KMS-11 (cell line): ENCODE results near the gene ZNF574.

Experiments used
- H2AFZ ChIP-seq: fragments of 200-600 bp; sonication (generic); 2 replicates; pipeline ENCODE4 v1.6.1; 2016; ENCODE audit warnings: antibody characterized with exemption, mixed run types, low read depth
- H3K27ac ChIP-seq: fragments of 200-600 bp; sonication (generic); 2 replicates; pipeline ENCODE4 v1.6.1; 2016; ENCODE audit warnings: mild to moderate bottlenecking, mixed run types
- H3K27me3 ChIP-seq: fragments of 200-600 bp; sonication (generic); 2 replicates; pipeline ENCODE4 v1.6.1; 2017; ENCODE audit warnings: mild to moderate bottlenecking, low read depth, mixed run types, moderate library complexity; ENCODE audit not compliant: insufficient read depth
- H3K36me3 ChIP-seq: fragments of 200-600 bp; sonication (generic); 2 replicates; pipeline ENCODE4 v1.6.1; 2017; ENCODE audit warnings: mild to moderate bottlenecking, mixed run types; ENCODE audit not compliant: insufficient read depth
- H3K4me1 ChIP-seq: fragments of 200-600 bp; sonication (generic); 2 replicates; pipeline ENCODE4 v1.6.1; 2016; ENCODE audit warnings: mild to moderate bottlenecking, low read depth, mixed run types; ENCODE audit not compliant: poor library complexity, severe bottlenecking
- H3K4me2 ChIP-seq: fragments of 200-600 bp; sonication (generic); 2 replicates; pipeline ENCODE4 v1.7.0; 2016; ENCODE audit warnings: mild to moderate bottlenecking, mixed run types
- H3K4me3 ChIP-seq: fragments of 200-600 bp; sonication (generic); IDR thresholded peaks from 2 replicates; pipeline ENCODE4 v1.6.1; 2017; ENCODE audit warnings: low read depth, low read length, mixed read lengths; ENCODE audit not compliant: insufficient read depth
- H3K79me2 ChIP-seq: fragments of 200-600 bp; sonication (generic); 2 replicates; pipeline ENCODE4 v1.6.1; 2016; ENCODE audit warnings: low read depth, mixed run types; ENCODE audit not compliant: insufficient read depth
- H3K9ac ChIP-seq: fragments of 200-600 bp; sonication (generic); 2 replicates; pipeline ENCODE4 v1.6.1; 2016; ENCODE audit warnings: mild to moderate bottlenecking, mixed run types
- H4K20me1 ChIP-seq: fragments of 200-600 bp; sonication (generic); 2 replicates; pipeline ENCODE4 v1.6.1; 2016; ENCODE audit warnings: mild to moderate bottlenecking, mixed run types; ENCODE audit not compliant: insufficient read depth
- TF ChIP-seq, protein P1 (sequence below): fragments of 200-600 bp; sonication (generic); conservative IDR thresholded peaks from 2 replicates; pipeline ENCODE4 v1.6.1; 2017; ENCODE audit warnings: low read depth, mild to moderate bottlenecking, antibody characterized with exemption, low read length, moderate library complexity, mixed read lengths

Gene ZNF574

DNA sequence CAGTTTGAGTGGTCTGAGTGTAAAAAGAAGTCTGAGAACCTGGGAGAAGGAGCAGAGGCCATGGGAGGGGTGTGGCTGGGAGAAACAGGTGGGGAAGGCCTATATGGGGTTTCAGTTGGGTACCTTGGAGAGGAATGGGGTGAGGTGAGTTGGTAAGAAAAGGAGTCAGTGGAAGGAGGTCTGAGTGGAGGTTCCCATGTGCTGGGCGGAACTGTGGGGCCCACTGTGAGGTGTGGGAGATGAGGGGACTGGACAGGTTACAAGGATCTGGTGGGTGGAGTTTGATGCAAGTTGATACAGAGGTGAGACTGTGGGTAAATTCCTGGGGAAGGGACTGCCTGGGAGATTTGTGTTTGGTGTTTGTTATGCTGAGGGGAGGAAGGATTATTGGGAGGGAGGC is 2.1 kb downstream of the ZNF574 start:
- TF ChIP-seq, protein P1, sequence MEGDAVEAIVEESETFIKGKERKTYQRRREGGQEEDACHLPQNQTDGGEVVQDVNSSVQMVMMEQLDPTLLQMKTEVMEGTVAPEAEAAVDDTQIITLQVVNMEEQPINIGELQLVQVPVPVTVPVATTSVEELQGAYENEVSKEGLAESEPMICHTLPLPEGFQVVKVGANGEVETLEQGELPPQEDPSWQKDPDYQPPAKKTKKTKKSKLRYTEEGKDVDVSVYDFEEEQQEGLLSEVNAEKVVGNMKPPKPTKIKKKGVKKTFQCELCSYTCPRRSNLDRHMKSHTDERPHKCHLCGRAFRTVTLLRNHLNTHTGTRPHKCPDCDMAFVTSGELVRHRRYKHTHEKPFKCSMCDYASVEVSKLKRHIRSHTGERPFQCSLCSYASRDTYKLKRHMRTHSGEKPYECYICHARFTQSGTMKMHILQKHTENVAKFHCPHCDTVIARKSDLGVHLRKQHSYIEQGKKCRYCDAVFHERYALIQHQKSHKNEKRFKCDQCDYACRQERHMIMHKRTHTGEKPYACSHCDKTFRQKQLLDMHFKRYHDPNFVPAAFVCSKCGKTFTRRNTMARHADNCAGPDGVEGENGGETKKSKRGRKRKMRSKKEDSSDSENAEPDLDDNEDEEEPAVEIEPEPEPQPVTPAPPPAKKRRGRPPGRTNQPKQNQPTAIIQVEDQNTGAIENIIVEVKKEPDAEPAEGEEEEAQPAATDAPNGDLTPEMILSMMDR: no peak
- H3K4me2 ChIP-seq: no peak overlapping the region
- H3K79me2 ChIP-seq: peaks cover 26% of the 10 kb centered on the region
- H3K4me1 ChIP-seq: peaks cover 21% of the 10 kb centered on the region
- H3K36me3 ChIP-seq: no peaks in the 10 kb centered on the region
- H3K9ac ChIP-seq: no peak overlapping the region
- H3K27ac ChIP-seq: no peak overlapping the region
- no peaks in the 10 kb centered on the region for H3K27me3 ChIP-seq
- 0 out of 2 replicates have a peak, but pooled peaks cover 4% of the 10 kb centered on the region for H4K20me1 ChIP-seq
- H2AFZ ChIP-seq: no peak overlapping the region
- H3K4me3 ChIP-seq: no peak overlapping the region

DNA sequence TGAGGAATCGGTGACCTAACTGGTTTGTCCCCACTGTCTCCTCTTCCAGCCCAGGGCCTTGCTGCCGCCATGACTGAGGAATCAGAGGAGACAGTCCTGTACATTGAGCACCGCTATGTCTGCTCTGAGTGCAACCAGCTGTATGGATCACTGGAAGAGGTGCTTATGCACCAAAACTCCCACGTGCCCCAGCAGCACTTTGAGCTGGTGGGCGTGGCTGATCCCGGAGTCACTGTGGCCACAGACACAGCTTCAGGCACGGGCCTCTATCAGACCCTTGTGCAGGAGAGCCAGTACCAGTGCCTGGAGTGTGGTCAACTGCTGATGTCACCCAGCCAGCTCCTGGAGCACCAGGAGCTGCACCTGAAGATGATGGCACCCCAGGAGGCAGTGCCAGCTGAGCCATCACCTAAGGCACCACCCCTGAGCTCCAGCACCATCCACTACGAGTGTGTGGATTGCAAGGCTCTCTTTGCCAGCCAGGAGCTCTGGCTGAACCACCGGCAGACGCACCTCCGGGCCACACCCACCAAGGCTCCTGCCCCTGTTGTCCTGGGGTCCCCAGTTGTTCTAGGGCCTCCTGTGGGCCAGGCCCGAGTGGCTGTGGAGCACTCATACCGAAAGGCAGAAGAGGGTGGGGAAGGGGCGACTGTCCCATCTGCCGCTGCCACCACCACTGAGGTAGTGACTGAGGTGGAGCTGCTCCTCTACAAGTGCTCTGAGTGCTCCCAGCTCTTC is 2.7 kb downstream of the ZNF574 start:
- Histone ChIP-seq H3K4me3 (no peak overlapping the region), H3K36me3 (no peaks in the 10 kb centered on the region), H3K27ac (no peak overlapping the region), H3K4me2 (no peak overlapping the region), H4K20me1 (0 out of 2 replicates have a peak, but pooled peaks cover 4% of the 10 kb centered on the region), H3K79me2 (peaks cover 26% of the 10 kb centered on the region), H3K9ac (no peak overlapping the region), H2AFZ (no peak overlapping the region), H3K4me1 (peaks cover 21% of the 10 kb centered on the region), H3K27me3 (no peaks in the 10 kb centered on the region)
- TF ChIP-seq, protein P1: no peak

DNA sequence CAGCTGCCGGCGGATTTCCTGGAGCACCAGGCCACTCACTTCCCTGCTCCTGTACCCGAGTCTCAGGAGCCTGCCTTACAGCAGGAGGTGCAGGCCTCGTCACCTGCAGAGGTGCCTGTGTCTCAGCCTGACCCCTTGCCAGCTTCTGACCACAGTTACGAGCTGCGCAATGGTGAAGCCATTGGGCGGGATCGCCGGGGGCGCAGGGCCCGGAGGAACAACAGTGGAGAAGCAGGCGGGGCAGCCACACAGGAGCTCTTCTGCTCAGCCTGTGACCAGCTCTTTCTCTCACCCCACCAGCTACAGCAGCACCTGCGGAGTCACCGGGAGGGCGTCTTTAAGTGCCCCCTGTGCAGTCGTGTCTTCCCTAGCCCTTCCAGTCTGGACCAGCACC is 3.3 kb downstream of the ZNF574 start:
- Histone ChIP-seq H4K20me1 (0 out of 2 replicates have a peak, but pooled peaks cover 4% of the 10 kb centered on the region), H3K4me3 (no peak overlapping the region), H3K9ac (no peak overlapping the region), H2AFZ (no peak overlapping the region), H3K79me2 (peaks cover 26% of the 10 kb centered on the region), H3K36me3 (no peaks in the 10 kb centered on the region), H3K4me1 (peaks cover 21% of the 10 kb centered on the region), H3K27me3 (no peaks in the 10 kb centered on the region), H3K27ac (no peak overlapping the region), H3K4me2 (no peak overlapping the region)
- TF ChIP-seq, protein P1: no peak

DNA sequence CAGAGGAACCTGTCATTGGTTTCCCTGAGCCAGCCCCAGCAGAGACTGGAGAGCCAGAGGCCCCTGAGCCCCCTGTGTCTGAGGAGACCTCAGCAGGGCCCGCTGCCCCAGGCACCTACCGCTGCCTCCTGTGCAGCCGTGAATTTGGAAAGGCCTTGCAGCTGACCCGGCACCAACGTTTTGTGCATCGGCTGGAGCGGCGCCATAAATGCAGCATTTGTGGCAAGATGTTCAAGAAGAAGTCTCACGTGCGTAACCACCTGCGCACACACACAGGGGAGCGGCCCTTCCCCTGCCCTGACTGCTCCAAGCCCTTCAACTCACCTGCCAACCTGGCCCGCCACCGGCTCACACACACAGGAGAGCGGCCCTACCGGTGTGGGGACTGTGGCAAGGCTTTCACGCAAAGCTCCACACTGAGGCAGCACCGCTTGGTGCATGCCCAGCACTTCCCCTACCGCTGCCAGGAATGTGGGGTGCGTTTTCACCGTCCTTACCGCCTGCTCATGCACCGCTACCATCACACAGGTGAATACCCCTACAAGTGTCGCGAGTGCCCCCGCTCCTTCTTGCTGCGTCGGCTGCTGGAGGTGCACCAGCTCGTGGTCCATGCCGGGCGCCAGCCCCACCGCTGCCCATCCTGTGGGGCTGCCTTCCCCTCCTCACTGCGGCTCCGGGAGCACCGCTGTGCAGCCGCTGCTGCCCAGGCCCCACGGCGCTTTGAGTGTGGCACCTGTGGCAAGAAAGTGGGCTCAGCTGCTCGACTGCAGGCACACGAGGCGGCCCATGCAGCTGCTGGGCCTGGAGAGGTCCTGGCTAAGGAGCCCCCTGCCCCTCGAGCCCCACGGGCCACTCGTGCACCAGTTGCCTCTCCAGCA is 4.2 kb downstream of the ZNF574 start:
- Histone ChIP-seq H3K4me1 (peaks cover 15% of the 10 kb centered on the region), H3K9ac (no peak overlapping the region), H3K27me3 (no peaks in the 10 kb centered on the region), H4K20me1 (0 out of 2 replicates have a peak, but pooled peaks cover 4% of the 10 kb centered on the region), H3K4me2 (no peak overlapping the region), H3K36me3 (no peaks in the 10 kb centered on the region), H3K27ac (no peak overlapping the region), H2AFZ (no peak overlapping the region), H3K4me3 (no peak overlapping the region), H3K79me2 (peaks cover 26% of the 10 kb centered on the region)
- TF ChIP-seq, protein P1: no peak
